NCI-H345 (cell line): ENCODE measurements around the gene FNBP1L.

Experiments used
- DNase-seq: peaks from one replicate; lab custom pipeline; 2025; lab: John Stamatoyannopoulos, UW

The FNBP1L gene

DNA sequence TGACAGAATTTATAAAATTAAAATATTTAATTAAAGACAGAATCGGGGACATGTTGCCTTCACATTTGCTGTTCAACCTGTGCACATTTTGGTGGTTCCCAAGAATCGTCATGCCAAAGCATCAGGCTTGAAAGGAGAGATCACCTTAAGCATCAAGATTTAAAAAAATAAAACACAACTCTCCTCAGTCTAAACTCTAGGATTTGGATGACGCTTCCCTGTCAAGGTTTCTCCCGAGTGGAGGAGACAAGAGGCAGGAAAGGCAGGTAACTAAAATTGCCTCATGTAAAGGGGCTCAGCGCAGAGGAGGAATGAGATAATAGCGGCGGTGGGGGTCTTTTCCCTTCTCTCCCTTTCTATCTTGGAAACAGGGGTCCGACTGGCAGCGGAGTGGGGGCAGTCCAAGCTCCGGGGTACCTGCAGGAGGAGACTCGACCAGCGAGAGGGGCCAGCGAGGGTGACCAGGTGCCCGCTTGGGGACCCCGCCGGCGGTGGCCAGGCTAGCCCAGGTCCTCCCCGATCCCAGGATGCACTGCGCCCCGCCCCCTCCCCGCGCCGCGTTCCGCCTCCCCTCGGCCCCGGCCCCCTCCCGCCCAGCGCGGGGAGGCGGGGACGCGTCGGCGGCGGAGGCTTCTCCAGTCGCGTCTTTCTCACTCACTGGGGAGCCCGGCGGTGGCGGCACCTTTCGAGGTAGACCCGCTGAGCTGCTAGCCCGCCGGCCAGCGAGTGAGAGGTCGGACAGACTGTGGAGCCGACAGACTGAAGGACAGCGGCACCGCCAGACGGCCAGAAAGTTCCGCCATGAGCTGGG is at the start of gene FNBP1L:
Gene FNBP1L (plus strand): TSS at position 638 of the 811 bp plus-strand sequence. CDS start 164 bp downstream, at position 802.
- DNase-seq: peak; percentile 92

DNA sequence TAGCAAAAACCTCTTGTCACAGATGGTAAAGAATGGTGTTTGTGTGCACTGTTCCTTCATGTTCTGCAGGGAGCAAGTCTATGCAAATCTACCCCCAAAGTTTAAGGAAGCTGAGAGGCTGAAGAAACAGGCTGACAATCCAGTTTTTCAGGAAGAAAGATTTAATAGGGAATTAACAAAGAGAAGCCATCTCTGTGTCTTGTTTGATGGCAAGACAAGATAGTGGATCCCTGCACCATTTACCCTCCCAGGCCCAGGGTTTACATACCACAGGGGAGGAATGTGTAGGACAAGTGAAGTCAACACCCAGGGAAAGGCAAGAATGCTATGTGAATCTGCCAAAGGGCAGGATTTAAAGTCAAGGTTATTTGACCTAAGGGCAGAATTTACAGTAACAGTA is 48.1 kb upstream of the FNBP1L start:
- DNase-seq: no peak

DNA sequence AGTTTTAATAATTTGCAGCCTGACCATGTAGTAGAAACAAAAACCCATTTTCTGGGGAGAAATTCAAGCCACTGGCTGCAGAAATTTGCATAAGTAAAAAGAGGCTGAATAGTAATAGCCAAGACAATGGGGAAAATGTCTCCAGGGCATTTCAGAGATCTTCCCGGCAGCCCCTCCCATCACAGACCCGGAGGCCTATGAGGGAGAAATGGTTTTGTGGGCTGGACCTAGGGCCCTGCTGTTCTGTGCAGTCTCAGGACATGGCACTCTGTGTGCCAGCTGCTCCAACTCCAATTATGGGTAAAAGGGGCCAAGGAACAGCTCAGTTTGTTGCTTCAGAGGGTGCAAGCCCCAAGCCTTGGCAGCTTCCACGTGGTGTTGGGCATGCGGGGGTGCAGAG is 39.7 kb upstream of the FNBP1L start:
- DNase-seq: no peak

DNA sequence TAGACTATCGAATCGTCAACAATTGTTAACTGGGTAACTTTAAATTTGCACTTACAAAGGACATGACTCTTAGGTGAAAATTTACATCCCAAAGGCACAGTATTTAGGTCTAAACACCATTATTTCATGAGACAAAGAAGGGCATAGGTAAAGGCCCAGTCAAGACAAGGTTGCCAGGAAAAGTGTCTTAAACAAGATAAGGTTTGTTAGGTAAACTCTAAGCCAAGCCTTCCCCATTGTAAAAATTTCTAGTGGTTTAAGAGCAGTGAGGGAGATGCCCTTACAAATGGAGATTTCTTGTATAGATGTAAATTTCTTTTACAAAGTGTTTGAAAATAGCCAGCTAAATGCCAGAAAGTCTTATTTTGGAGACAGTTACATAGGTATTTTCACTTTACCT is 36.9 kb upstream of the FNBP1L start:
- no peak for DNase-seq

DNA sequence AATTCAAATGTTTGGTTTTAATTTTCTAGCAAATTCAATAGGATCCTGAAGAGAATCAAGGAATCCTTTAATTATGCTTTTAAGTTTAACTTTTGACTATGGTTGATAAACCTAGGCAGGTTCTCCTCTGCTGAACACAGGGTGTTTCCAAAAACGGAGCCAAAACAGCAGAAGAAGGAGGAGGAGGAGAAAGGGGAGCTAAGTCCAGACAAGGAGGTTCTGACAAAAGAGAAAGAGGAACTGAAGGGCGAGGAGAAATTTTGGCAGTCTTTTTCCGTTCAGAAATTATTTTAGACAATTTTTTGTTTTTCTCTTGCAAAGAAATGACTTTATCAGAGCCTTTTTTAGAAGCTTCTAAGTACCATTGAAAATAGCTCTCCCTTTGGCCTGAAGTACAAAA is 33.2 kb upstream of the FNBP1L start:
- no peak for DNase-seq

DNA sequence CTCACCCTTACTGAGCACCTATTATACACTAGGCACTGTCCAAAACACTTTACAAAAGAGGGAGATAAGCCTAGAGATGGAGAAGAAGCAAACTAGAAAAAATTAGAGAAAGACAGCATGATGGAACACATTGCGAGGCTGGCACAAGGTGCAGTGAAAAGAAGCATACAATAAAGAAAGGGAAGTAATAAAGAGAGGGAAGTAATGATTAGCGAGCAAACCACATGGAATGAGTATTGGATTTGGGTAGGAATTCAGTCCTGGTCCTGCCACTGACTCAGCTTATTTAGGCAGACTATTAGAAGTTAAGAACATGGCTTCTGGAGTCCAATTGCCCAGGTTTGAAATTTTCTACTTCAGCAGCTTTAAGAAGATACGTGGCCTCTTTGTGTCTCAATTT is 32.6 kb upstream of the FNBP1L start:
- no peak for DNase-seq

DNA sequence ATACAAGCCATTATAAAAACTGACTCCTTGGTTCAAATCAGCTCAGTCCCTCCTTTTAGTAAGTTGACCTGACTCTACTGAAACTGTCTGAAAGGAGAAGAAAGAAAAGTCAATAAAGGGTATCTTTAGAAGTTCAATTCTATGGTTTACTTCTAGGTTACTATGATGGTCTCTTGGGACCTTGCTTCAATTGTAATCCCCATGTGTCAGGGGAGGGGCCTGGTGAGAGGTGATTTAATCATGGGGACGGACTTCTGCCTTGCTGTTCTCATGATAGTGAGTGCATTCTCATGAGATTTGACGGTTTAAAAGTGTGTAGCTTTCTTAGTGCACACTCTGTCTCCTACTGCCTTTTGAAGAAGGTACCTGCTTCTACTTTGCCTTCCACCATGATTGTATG is 31.7 kb upstream of the FNBP1L start:
- no peak for DNase-seq

DNA sequence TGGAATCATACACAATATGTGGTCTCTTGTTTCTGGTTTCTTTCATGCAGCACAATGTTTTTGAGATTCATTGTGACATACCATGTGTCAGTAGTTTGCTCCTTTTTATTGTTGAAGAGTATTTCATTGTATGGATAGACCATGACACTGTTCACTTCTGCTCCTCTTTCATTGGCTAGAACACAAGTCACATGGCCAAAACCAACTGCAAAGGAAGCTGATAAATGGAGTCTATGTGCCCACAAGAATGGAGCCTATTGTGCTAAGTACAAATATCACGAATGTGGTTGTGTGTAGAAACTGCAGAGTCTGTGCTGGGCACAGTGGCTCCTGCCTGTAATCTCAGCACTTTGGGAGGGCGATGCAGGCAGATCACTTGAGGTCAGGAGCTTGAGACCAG is 28.6 kb upstream of the FNBP1L start:
- no peak for DNase-seq

DNA sequence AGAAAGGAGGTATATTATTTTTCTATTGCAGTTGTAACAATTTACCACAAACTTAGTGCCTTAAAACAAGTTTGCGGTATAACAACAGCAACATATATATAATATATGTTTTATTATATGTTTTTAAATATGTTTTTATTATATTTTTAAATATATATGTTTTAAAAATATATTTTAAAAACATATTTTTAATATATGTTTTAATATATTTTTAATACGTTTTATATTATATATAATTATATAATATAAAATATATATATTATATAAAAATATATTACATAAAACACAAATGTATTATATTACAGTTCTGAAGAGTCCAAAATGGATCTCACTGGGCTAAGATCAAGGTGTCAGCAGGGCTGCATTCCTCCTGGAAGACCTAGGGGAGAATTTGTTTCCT is 27.5 kb upstream of the FNBP1L start:
- DNase-seq: no peak

DNA sequence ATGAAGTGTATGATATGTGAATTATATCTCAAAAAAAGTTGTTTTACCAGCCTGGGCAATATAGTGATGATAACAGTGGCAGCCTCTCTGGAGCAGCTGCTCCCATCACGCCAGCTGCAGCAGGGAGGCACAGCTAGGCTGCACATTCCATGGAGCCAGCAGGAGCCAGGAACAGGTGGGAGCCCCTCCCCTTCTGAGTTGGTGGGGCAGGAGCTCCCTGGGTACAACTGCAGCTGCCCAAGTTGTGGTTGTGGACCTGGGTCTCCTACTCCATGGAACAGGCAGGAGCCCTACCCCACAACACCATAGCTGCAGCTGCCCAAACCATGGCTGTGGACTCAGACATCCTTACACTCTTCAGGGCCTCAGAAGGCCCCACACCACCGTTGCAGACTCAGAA is 21.7 kb upstream of the FNBP1L start:
- DNase-seq: no peak

DNA sequence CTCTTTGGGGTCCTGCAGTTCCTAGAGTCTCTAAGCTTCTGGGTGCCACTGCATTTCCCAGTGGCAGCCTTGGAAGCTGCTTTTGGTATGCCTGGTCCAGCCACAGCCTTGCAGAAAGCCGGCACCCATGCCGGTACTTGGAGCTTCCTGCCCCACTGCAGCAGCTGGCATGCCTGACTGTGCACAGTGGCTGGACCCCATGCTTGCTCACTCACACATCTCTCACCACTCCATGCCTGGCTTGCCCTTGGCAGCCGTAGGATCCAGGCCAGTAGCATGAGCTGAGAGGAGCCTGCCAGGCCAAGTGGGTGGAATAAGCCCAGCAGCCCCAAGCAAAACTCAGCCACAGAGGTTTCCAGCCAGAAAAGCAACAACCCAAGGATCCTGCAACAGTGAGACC is 20.3 kb upstream of the FNBP1L start:
- no peak for DNase-seq

DNA sequence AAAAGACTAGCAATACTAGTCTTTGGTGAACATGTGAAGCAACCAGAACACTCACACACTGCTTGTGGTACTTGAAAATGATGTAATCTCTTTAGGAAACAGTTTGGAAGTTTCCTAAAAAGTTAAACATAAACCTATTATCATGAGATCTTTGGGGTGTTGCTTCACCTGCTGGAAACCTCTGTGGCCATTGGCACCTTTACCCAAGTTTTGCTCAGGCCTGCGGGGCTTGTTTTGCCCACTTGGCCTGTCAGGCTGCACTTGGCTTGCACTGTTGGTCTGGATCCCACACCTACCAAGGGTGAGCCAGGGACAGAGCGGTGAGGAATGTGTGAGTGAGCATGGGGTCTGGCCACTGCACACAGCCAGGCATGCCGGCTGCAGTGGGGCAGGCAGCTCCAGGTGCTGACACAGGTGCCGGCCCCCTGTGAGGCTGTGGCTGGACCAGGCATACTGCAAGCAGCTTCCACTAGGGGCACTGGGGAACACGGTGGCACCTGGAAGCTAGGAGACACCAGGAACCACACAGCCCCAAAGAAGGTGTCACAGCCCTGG is 14.4 kb upstream of the FNBP1L start:
- DNase-seq: no peak

DNA sequence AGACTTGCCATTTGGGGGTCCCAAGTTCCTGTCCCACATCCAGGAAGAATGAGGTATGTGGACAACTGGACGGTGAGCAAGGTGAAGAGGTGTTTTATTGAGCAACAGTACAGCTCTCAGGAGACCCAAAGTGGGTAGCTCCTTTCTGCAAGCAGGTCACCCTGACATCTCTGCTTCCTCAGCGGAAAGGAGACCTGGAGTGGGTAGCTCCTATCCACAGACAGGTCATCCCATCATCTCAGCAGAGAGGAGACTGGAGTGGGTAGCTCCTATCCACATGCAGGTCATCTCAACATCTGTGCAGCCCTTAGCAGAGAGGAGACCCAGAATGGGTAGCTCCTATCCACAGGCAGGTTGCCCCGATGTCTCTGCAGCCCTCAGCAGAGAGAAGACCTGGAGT is 13.8 kb upstream of the FNBP1L start:
- no peak for DNase-seq

DNA sequence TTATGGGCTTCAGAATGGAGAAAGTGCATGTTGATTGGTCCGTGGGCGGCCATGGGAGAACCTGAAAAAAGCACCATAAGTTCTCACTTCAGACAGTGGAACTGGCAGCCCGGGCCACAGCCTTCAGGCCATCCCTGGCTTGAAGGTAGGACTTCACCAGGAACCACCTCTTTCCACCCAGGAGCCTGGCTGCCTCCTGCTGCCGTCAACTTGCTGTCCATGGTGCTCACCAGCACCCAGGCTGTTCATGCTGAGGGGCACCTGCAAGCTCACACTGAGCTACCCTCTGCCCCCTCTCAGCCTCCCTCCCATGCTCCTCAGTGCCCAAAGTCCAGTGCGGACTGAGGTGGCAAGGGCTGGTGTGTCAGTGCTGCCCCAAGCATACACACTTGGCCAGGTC is 12.9 kb upstream of the FNBP1L start:
- DNase-seq: no peak

DNA sequence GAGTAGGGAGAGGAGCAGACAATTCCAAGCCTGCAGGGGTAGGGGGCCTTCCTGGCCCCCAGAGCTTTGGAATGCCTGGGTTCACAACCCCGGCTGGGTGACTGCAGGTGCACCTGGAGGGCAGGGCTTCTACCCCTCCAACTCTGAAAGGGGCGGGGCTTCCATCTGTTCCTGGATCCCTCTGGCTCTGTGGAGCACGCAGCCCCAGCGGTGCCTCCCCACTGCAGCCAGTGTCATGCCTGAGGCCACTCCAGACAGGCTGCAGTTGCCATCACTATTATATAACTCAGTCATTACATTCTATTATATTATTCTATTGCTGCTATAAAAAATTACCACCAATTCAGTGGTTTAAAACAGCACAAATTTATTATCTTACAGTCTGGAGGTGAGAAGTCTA is 12.5 kb upstream of the FNBP1L start:
- no peak for DNase-seq

DNA sequence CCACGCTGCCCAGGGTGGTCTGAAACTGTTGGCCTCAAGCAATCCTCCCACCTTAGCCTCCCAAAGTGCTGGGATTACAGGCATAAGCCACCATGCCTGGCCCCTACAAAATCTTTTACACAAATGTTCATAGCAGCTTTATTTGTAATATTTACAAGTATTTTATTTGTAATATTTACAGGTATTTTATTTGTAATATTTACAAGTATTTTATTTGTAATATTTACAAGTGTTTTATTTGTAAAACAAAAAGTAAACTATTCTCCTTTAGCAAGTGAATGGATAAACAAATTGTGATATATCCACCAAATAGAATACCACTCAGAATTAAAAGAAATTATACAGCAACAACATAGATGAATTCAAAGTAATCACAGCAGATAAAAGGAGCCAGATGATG is 11.4 kb upstream of the FNBP1L start:
- DNase-seq: no peak

DNA sequence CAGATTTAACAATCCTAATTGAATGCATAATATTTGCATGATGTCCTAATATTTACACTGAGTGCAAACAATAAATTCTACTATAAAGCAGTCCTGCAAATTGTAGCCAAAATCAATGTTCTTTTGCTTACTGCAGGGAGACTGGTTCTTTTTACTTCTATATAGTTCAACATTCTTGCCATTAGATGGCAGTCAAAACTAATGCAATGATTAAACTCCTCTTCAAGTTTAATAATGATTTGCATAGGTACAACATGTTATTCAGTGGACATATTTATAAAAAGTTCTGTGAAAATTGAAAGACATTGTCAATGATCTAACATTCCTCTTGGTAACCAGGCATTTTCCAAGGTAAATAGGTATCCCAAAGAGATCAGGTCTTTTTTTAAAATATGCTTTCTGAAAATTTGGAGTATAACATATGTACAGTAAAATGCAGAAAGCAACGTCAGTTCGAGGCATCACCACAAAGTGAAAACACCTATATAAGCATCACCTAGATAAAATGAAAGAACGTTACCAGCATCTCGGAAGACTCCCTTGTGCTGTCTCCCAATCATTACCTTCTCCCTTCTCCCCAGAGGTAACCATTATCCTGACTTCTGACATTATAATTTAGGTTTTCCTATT is 9.8 kb upstream of the FNBP1L start:
- DNase-seq: peak; percentile 57

DNA sequence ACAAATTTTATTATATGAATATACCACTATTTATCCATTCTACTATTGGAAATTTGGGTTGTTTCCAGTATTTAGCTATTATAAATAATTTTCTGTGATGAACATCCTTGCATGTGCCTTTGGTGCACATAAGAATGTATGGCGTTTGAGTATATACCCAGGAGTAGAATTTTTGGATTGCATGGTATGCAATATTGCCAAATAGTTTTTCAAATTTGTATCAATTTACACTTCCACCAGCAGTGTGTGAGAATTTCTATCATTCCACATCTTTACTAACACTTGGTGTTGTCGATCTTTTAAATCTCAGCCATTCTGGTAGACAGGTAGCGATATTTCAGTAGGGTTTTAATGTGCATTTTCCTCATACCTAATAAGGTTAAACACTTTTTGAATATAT is 9.2 kb upstream of the FNBP1L start:
- no peak for DNase-seq

DNA sequence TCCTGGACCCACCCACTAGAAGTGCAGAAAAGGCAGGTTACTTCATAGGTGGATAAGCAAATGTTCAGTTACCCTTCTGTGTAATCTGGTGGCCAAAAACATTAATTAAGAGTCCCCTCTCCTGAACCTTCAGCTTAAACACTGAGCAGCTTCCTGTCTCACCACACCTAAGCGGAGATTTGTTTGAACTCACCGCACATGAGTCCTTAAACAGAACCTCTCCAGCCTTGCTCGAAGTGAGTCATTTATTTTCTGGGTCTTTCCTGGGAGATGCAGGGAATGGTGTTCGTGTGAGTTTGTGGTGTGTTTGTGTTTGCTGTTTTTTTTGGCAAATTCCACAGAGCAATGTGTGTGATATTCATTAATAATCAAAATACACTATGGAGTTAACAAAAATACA is 7.6 kb upstream of the FNBP1L start:
- DNase-seq: no peak

DNA sequence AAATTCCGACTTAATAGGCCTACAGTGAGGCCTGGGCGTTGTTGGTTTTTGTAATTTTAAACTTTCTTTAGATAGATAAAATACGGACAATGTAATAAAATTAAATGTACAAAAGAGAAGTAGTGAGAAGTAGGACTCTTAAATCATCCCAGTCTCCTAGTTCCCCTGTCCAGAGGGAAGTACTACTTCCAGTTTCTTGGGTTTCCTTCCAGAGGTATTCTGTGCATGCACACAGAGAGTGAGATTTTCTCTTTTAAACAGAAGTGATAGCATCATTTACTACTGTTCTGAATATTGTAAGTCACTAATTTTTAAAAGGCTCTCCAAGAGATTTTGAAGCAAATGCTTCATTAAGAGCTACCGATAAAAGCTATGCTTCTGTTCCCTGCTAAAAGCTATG is 7.2 kb upstream of the FNBP1L start:
- DNase-seq: no peak

DNA sequence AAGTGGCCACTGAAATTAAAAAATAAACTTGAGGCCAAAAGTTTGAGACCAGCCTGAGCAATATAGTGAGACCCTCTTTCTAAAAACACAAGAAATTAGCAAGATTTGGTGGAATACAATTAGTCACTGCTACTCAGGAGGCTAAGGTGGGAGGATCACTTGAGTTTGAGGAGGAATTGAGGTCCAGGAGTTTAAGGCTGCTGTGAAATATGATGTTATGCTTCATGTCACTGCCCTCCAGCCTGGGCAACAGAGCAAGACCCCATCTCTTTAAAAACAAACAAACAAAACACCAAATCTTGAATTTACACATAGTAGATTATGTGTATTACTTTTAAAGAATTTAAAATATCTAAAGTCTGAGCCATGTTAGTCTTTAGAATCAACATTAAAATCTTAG is 6.3 kb upstream of the FNBP1L start:
- DNase-seq: no peak

DNA sequence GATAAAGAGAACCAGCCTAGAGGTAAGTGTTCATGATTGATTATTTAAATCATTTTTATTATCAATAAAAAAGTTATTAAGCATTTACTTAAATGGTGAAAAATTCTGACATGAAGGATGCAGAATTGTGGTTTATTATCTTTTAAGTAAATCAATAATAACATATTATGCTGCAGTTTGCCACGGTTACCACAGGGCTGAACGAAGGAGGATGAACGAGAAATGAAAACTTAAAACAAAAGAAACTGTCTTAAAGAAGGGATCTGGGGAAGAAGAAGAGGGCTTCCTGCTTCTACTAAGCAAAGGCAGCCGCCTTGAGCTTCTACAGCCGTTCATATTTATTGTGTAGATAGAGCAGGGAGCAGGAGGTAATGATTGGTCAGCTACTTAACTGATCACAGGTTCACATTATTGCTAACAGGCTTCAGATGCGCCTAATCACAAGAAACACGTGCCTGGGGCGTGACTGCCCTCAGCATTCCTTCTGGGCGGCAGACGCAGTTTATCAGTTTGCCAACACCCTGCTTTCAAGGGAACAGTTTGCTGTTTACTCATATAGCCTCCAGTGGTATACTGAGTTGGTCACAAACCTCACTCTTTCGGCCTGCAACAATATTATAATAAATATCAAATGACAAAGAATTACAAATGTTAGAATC is 5.8 kb upstream of the FNBP1L start:
- no peak for DNase-seq

DNA sequence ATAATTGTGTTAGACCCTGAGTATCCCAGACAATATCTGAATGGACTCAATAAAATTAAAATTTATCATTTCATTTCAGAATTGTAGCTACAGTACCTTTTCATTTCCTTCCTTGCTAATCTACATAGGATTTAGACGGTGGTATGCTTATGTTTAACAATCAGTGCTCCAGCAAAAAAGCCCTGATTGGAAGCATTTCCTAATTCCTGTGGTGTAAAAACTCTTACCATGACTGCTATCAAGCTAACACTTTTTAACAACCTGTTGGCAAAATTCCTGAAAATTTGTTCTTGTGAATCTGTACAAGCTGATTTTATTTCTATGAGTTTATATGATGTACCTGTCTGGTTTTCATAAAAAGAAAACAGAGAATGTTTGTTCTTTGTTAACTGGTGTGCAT is 5.2 kb upstream of the FNBP1L start:
- DNase-seq: no peak
